GM10266 (cell line): Measurements from ENCODE around the gene MEAK7.

ENCODE experiments used
- DNase-seq: peaks from one replicate; pipeline ENCODE4 v3.0.0; 2012; ENCODE audit errors: extremely low spot score
- CTCF ChIP-seq: IDR thresholded peaks from 2 replicates; pipeline ENCODE4 v1.5.1; 2012; ENCODE audit warnings: mild to moderate bottlenecking, low read depth; ENCODE audit not compliant: control insufficient read depth, insufficient read depth; ENCODE audit errors: missing control alignments

MEAK7 gene

GRCh38 chr16:84547546-84548061, 43.1 kb upstream of the MEAK7 start:
- TF ChIP-seq CTCF, result no peak
- DNase-seq, result no peak

GRCh38 chr16:84546669-84547545, 42.4 kb upstream of the MEAK7 start:
- no peak for TF ChIP-seq CTCF
- DNase-seq, result no peak

GRCh38 chr16:84545114-84545737, 40.8 kb upstream of the MEAK7 start:
- no peak for TF ChIP-seq CTCF
- no peak for DNase-seq

- TF ChIP-seq CTCF, result no peak
- DNase-seq, result no peak
These were observed 39.7 kb upstream of the MEAK7 start for GRCh38 chr16:84544031-84544773.

GRCh38 chr16:84543253-84543652, 38.8 kb upstream of the MEAK7 start:
- no peak for DNase-seq
- no peak for TF ChIP-seq CTCF

GRCh38 chr16:84541999-84542817, 37.7 kb upstream of the MEAK7 start:
- no peak for TF ChIP-seq CTCF
- no peak for DNase-seq
